ENCODE results near the gene CEP135. TPM values are rescaled to one million over a fixed set of nuclear protein-coding genes. Genes with fewer than 3 reads are reported as not detected.

CEP135 gene
- total RNA-seq, 1 experiment from 2014 or later, result 13.9 TPM

- Histone ChIP-seq H3K27me3 (ENCODE audit: insufficient read depth, low read length) (no peaks in the 10 kb centered on the region), H4K5ac (ENCODE audit: insufficient read length, low read depth, low read length) (no peak overlapping the region), H4K20me1 (ENCODE audit: control insufficient read depth, insufficient read depth, insufficient read length) (no peaks in the 10 kb centered on the region), H2BK12ac (ENCODE audit: insufficient read length, low read depth, low read length) (no peak overlapping the region), H3T11ph (ENCODE audit: low read length) (no peak overlapping the region), H3K9ac (ENCODE audit: extremely low read depth, insufficient read length, low read length) (no peak overlapping the region), H4K91ac (ENCODE audit: insufficient read length, low read depth, low read length) (no peak overlapping the region), H2BK120ac (ENCODE audit: low read depth, low read length, poor library complexity, severe bottlenecking) (no peak overlapping the region), H4K8ac (replicated peaks; ENCODE audit: insufficient read length, low read depth, low read length) (no peak overlapping the region), H3K4me2 (ENCODE audit: insufficient read depth, insufficient read length, low read length) (no peak overlapping the region), H2AFZ (ENCODE audit: low read length) (no peak overlapping the region), H3K4me1 (ENCODE audit: insufficient read depth, low read length) (peaks cover 2% of the 10 kb centered on the region; the same call in 1 of the 2 replicates), H2BK15ac (ENCODE audit: low read depth, low read length) (no peak overlapping the region), H3K4ac (ENCODE audit: low read depth, low read length) (no peak overlapping the region), H3K14ac (ENCODE audit: insufficient read depth, low read length) (no peak overlapping the region), H2AK5ac (ENCODE audit: insufficient read length, low read length) (no peak overlapping the region), H3K23ac (ENCODE audit: insufficient read length, low read depth, low read length) (no peak overlapping the region), H3K56ac (ENCODE audit: insufficient read length, low read depth, low read length) (no peak overlapping the region), H3K9me3 (ENCODE audit: control insufficient read depth, low read depth, low read length) (no peaks in the 10 kb centered on the region), H2BK20ac (ENCODE audit: low read depth, low read length, poor library complexity, severe bottlenecking) (no peak overlapping the region), H3K27ac (ENCODE audit: insufficient read length, low read depth, low read length) (no peak overlapping the region), H3K79me1 (ENCODE audit: insufficient read depth, low read depth, low read length, poor library complexity, severe bottlenecking) (no peaks in the 10 kb centered on the region), H2BK5ac (ENCODE audit: insufficient read length, low read length) (no peak overlapping the region), H3K79me2 (ENCODE audit: insufficient read depth, low read length) (no peaks in the 10 kb centered on the region), H3K23me2 (ENCODE audit: insufficient read length, low read depth, low read length, poor library complexity, severe bottlenecking) (no peaks in the 10 kb centered on the region), H3K18ac (ENCODE audit: insufficient read length, low read depth, low read length) (no peak overlapping the region)
- Mint-ChIP-seq H3K27me3 (ENCODE audit: low read depth) (peaks cover 1% of the 10 kb centered on the region; the same call in 1 of the 2 replicates), H3K9me3 (peaks cover 2 to 6% of the 10 kb centered on the region in 2 experiments; a peak in 3 of 5 replicates), H3K36me3 (ENCODE audit: insufficient read depth in 1 of 3, low read depth in 3 of 3) (peaks cover 0 to 7% (median 0%) of the 10 kb centered on the region in 3 experiments; a peak in 3 of 7 replicates), H3K4me3 (no peak overlapping the region), H3K4me1 (peaks cover 25 to 32% of the 10 kb centered on the region in 2 experiments), H3K27ac (peak overlapping the region in 1 of 3 experiments; percentile 15; a peak in 1 of 7 replicates)
- no peak for DNase-seq
- TF ChIP-seq CTCF (conservative IDR thresholded peaks at IDR 0.05), result no peak
Observed at GRCh38 chr4:55926610-55927009, 22.1 kb upstream of the CEP135 start.

Measured in H9 (cell line).